Right atrium auricular region (tissue), 2 donors: ENCODE measurements around the gene MSGN1. TPM values are rescaled to one million over a fixed set of nuclear protein-coding genes. Genes with fewer than 3 reads are reported as not detected.

Experiments used
- DNase-seq: peaks from one replicate; pipeline ENCODE4 v3.0.0-alpha.2; 2019; ENCODE audit warnings: low spot score
- H3K27ac ChIP-seq, 2 donors: fragments of 200-600 bp; sonication (generic); 1 replicate in 1 of 2; 2 replicates in 1 of 2; pipeline ENCODE4 v1.5.1; 2016 to 2019
- H3K27me3 ChIP-seq, 2 donors: fragments of 200-600 bp; sonication (generic); one replicate each; pipeline versions ENCODE4 v1.5.1 to v1.6.0; 2017 to 2019
- H3K36me3 ChIP-seq: fragments of 200-600 bp; sonication (generic); one replicate; pipeline ENCODE4 v1.5.1; 2016
- H3K4me1 ChIP-seq, 2 donors: fragments of 200-600 bp; sonication (generic); one replicate each; pipeline versions ENCODE4 v1.5.1 to v1.6.0; 2017 to 2019
- H3K4me3 ChIP-seq, 2 donors: fragments of 200-600 bp; sonication (generic); 1 replicate in 1 of 2; 2 replicates in 1 of 2; pipeline ENCODE4 v1.5.1; 2017 to 2019; ENCODE audit warnings: mild to moderate bottlenecking in 1 of 2, moderate library complexity in 1 of 2
- H3K9me3 ChIP-seq, 2 donors: fragments of 200-600 bp; sonication (generic); one replicate each; pipeline ENCODE4 v1.5.1; 2019
- CTCF ChIP-seq, 2 donors: fragments of 200-600 bp; sonication (generic); IDR thresholded peaks; one replicate each; pipeline ENCODE4 v1.5.1; 2019; ENCODE audit warnings: antibody characterized with exemption in 2 of 2
- total RNA-seq, 2 donors: library from RNA; depleted of rRNA; stranded (reverse); fragments of >200 nt; gene quantifications; one replicate each; pipeline ENCODE4 v1.1.0, GENCODE V29; 2016

Gene MSGN1
- total RNA-seq, 2 donors from 2014 or later: not detected

- H3K36me3 ChIP-seq: peaks cover 8% of the 10 kb centered on the region
- H3K27me3 ChIP-seq: no peaks in the 10 kb centered on the region
- H3K9me3 ChIP-seq: no peaks in the 10 kb centered on the region
- no peak overlapping the region for H3K4me3 ChIP-seq
- TF ChIP-seq CTCF (IDR thresholded peaks at IDR 0.05): no peak
- no peak for DNase-seq
- no peaks in the 10 kb centered on the region for H3K4me1 ChIP-seq
- H3K27ac ChIP-seq: no peak overlapping the region
These were observed 34.8 kb upstream of the MSGN1 start for GRCh38 chr2:17781482-17781881.

- no peak for TF ChIP-seq CTCF (IDR thresholded peaks at IDR 0.05)
- Histone ChIP-seq H3K4me3 (no peak overlapping the region), H3K27ac (no peak overlapping the region), H3K36me3 (no peaks in the 10 kb centered on the region), H3K9me3 (no peaks in the 10 kb centered on the region), H3K4me1 (no peaks in the 10 kb centered on the region), H3K27me3 (no peaks in the 10 kb centered on the region)
- no peak for DNase-seq
These were observed 29.5 kb upstream of the MSGN1 start for GRCh38 chr2:17786727-17787126.

GRCh38 chr2:17788773-17789172, 27.5 kb upstream of the MSGN1 start:
- no peaks in the 10 kb centered on the region for H3K36me3 ChIP-seq

GRCh38 chr2:17790536-17790935, 25.7 kb upstream of the MSGN1 start:
- no peak for TF ChIP-seq CTCF (IDR thresholded peaks at IDR 0.05)
- no peaks in the 10 kb centered on the region for H3K36me3 ChIP-seq
- H3K9me3 ChIP-seq: no peaks in the 10 kb centered on the region
- H3K27ac ChIP-seq: no peak overlapping the region
- no peaks in the 10 kb centered on the region for H3K4me1 ChIP-seq
- no peak overlapping the region for H3K4me3 ChIP-seq
- no peak for DNase-seq
- no peaks in the 10 kb centered on the region for H3K27me3 ChIP-seq

More at GRCh38 chr2:17788773-17789172, 27.5 kb upstream of the MSGN1 start:
- Histone ChIP-seq H3K9me3 (no peaks in the 10 kb centered on the region), H3K4me1 (no peaks in the 10 kb centered on the region), H3K27ac (no peak overlapping the region), H3K4me3 (no peak overlapping the region), H3K27me3 (no peaks in the 10 kb centered on the region)
- no peak for DNase-seq
- TF ChIP-seq CTCF (IDR thresholded peaks at IDR 0.05): no peak

GRCh38 chr2:17791121-17791816, 25.0 kb upstream of the MSGN1 start:
- Histone ChIP-seq H3K4me3 (no peak overlapping the region), H3K9me3 (no peaks in the 10 kb centered on the region), H3K36me3 (no peaks in the 10 kb centered on the region), H3K27ac (no peak overlapping the region), H3K4me1 (no peaks in the 10 kb centered on the region), H3K27me3 (no peaks in the 10 kb centered on the region)
- DNase-seq: no peak
- no peak for TF ChIP-seq CTCF (IDR thresholded peaks at IDR 0.05)

GRCh38 chr2:17791817-17792130, 24.5 kb upstream of the MSGN1 start:
- TF ChIP-seq CTCF (IDR thresholded peaks at IDR 0.05): no peak
- no peaks in the 10 kb centered on the region for H3K4me1 ChIP-seq

More at GRCh38 chr2:17791817-17792130, 24.5 kb upstream of the MSGN1 start:
- Histone ChIP-seq H3K9me3 (no peaks in the 10 kb centered on the region), H3K36me3 (no peaks in the 10 kb centered on the region), H3K4me3 (no peak overlapping the region), H3K27ac (no peak overlapping the region), H3K27me3 (no peaks in the 10 kb centered on the region)
- DNase-seq: no peak
